HG02938 (cell line): Measurements from ENCODE around the gene ARTN.

Experiments used
- ATAC-seq: cut with Tn5 transposase; IDR thresholded peaks from one replicate; pipeline ENCODE4 v1.9.1; 2021; ENCODE audit warnings: mild to moderate bottlenecking, moderate library complexity; ENCODE audit not compliant: unreplicated experiment

Gene ARTN, protein sequence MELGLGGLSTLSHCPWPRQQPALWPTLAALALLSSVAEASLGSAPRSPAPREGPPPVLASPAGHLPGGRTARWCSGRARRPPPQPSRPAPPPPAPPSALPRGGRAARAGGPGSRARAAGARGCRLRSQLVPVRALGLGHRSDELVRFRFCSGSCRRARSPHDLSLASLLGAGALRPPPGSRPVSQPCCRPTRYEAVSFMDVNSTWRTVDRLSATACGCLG

GRCh38 chr1:43933386-43934100 lies at the start of gene ARTN:
Gene ARTN, plus strand, starts transcription at chr1:43933801. Its CDS starts 1,856 bp downstream, at chr1:43935657.
- no peak for ATAC-seq

- no peak for ATAC-seq
These were observed 48.3 kb upstream of the ARTN start for GRCh38 chr1:43885279-43885801.

DNA sequence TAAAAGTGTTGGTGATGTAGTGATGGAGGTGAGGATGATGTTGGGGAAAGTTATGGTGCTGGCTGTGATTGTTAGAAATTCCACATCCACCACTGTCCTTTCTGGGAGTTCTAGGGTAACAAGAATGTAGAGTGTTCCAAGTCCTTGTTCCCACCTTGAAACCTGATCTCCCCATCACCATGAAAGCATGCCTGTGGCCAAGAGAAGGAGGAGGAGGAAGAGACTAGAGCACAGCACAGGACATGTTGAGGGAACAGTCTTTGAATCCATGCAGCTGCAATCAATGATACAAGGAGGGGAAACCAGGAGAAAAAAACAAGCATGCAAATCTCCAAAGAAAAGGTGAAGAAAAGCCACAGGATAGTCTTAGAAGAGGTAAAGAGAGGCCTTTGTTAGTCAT lies 45.9 kb upstream of the ARTN start:
- ATAC-seq = no peak

DNA sequence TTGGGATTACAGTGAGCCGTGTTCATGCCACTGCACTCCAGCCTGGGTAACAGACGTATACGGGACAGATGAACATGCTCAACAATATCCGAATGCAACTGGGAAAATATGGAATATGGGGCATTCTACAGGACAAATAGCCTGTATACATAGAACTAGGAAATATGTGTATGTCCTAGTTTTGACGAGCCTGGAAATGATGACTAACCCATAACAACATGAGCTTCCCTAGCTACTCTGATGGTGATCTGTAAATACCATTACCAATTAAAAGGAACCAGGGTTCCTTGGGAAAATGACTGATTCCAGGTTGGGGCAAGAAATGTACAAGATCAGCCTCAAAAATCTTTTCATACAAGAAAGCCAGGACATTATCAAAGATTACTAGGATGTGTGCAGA lies 42.8 kb upstream of the ARTN start:
- ATAC-seq = no peak

DNA sequence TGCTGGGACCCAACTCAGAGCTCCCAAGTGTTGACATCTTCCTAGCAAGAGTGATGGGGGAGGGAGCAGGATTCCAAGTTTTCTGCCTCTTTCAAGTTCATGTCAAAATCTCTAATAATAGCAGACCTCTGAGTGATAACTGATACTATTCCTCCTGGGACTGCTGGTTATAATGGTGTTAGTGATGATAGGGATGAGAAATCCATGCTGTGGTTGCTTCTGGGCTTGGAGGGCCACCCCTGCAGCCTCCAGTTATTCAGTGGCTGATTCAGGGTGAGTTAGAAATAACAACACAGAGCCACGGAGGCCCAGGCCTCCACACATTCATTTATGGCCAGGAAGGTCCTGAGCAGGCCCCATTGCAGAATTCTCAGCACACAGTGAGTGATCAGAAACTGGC lies 40.6 kb upstream of the ARTN start:
- no peak for ATAC-seq

DNA sequence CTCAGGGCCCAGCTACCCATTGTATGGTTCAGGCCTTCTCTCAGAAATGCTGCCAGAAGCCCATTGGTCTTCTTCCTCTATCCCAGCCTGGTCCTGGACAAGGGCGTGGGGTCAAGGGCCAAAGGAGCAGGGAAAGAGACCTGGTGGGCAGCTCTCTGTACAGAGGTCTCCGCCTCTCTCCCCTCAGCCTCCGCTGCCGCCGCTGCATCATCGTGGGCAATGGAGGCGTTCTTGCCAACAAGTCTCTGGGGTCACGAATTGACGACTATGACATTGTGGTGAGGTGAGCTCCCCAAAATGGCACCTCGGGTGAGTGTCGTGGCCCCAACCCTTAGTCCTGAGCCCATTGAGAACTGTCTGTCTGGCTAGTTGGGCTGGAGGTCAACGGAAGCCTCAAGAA lies 34.6 kb upstream of the ARTN start:
- no peak for ATAC-seq

GRCh38 chr1:43900386-43900785 lies 33.2 kb upstream of the ARTN start:
- no peak for ATAC-seq

- no peak for ATAC-seq
These were observed 32.2 kb upstream of the ARTN start for GRCh38 chr1:43901196-43901961.

DNA sequence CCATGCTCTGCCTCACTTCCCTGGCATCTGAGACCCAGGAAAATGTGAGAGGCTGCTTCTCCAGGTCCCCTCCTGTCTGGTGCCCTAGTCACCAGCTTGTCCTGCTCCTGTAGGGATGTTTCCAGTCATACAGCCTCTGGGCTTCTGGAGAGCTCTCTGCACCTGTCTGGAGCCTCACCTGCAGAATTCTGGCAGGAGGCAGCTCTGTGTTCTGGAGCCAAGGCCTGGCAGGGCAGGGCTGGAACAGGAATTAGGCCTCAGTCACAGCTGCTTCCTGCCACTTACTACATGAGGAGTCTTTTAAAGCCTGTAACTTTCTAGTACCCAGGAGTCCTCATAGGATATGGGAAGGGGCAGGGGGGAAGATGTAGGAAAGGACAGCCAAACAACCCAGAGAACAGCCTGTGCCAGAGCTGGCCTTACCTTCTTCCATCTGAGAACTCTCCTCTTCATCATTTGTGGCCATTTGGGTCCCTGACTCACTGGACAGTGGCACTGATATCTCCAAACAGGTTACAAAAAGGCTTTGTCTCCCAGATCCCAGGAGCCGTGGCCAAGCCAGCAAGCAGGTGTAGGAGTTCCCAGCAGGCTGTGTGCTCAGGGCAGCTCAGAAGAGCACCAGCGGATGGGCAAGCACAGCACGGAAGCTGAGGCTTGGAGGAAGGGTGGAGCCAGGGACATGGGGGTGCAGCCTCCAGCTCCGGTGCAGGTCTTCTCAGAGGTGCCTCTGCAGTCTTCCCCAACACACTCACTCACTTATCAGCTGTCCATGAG lies 31.4 kb upstream of the ARTN start:
- ATAC-seq = no peak

DNA sequence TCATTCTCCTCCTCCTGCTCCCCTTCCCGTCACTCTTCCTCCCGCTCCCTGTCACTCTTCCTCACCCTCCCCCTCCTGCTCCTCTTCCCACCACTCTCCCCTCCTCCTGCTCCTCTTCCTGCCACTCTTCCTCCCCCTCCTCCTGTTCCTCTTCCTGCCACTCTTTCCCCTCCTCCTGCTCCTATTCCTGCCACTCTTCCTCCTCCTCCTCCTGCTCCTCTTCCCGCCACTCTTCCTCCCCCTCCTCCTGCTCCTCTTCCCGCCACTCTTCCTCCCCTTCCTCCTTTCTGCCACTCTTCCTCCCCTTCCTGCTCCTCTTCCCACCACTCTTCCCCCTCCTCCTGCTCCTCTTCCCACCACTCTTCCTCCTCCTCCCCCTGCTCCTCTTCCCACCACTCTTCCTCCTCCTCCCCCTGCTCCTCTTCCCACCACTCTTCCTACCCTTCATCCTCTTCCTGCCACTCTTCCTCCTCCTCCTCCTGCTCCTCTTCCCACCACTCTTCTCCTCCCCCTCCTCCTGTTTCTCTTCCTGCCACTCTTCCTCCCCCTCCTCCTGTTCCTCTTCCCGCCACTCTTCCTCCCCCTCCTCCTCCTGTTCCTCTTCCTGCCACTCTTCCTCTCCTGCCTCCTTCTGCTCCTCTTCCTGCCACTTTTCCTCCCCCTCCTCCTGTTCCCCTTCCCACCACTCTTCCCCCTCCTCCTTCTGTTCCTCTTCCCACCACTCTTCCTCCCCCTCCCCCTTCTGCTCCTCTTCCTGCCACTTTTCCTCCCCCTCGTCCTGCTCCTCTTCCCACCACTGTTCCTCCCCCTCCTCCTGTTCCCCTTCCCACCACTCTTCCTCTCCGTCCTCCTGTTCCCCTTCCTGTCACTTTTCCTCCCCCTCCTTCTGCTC lies 28.7 kb upstream of the ARTN start:
- no peak for ATAC-seq

DNA sequence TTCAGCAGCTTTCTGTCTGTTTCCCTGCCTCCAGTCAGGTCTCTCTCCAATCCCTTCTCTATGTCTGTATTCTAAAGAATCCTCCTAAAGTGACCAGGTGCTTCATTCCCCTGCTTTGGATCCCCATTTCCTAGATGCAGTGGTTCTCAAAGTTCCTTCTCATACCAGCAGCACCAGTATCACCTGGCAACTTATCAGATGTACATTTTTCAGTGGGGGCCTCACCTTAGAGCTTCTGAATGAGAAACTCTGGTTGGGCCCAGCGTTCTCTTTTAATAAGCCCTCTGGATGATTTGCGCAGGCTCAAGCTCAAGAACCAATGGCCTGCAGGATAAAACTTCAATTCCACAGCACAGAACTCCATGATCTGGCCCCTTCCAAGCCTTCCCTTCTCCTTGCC lies 25.4 kb upstream of the ARTN start:
- ATAC-seq = no peak

GRCh38 chr1:43908858-43909257 lies 24.7 kb upstream of the ARTN start:
- ATAC-seq = no peak

- no peak for ATAC-seq
These were observed 23.3 kb upstream of the ARTN start for GRCh38 chr1:43910343-43910742.

- no peak for ATAC-seq
These were observed 21.0 kb upstream of the ARTN start for GRCh38 chr1:43912607-43913006.

GRCh38 chr1:43913051-43913501 lies 20.5 kb upstream of the ARTN start:
- no peak for ATAC-seq

- ATAC-seq = no peak
These were observed 19.8 kb upstream of the ARTN start for GRCh38 chr1:43913666-43914360.

DNA sequence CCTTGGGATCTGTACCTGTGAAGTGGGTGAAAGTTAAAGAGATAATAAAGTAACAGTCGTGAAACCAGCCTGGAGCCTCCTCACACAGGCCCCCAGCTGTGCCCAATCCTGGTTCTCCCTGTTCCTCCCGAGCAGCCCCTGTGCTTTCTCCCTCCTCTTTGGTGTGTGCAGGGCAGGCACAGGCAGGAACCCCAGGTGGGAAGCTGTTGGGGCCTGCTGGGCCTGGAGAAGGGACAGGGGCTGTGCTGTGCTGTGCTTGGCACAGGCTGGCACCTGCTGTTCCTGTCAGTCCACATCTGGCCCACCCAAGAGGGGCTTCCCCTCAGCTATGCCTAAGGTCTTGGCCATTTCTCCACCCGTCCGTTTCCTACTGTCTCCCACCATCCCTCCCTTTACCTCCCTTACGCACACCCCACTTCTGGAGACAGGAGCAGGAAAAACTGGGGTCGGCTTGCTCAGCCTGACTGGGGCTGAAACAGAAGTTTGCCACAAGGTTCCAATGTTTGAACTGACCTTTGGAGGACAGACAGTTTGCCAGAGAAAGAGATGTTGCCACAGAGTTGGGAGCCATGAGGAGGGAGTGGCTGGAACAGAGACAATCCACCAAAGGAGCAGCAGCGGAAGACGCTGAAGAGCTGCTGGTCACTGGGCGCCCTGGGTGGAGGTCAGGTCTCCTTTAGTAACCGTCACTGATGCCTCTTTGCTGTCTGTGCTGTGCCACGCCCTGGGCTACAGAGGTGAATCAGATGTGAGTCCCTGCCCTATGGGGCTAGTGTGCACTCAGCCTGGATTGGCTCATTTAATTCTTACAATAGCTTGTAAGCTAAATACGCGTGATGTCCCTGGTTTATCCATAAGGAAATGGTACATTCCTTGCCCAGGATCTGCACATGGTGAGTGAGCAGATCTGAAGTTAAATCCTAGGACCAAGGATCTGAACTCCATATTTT lies 18.8 kb upstream of the ARTN start:
- no peak for ATAC-seq

- no peak for ATAC-seq
These were observed 13.7 kb upstream of the ARTN start for GRCh38 chr1:43919906-43920305.
